ENCODE results near the gene G6PC1.
"Not testable (repeated sequence)": the region's sequence is repeated elsewhere in the genome, so short reads cannot be mapped to it uniquely, and the experiment has no call there.

Gene G6PC1

DNA sequence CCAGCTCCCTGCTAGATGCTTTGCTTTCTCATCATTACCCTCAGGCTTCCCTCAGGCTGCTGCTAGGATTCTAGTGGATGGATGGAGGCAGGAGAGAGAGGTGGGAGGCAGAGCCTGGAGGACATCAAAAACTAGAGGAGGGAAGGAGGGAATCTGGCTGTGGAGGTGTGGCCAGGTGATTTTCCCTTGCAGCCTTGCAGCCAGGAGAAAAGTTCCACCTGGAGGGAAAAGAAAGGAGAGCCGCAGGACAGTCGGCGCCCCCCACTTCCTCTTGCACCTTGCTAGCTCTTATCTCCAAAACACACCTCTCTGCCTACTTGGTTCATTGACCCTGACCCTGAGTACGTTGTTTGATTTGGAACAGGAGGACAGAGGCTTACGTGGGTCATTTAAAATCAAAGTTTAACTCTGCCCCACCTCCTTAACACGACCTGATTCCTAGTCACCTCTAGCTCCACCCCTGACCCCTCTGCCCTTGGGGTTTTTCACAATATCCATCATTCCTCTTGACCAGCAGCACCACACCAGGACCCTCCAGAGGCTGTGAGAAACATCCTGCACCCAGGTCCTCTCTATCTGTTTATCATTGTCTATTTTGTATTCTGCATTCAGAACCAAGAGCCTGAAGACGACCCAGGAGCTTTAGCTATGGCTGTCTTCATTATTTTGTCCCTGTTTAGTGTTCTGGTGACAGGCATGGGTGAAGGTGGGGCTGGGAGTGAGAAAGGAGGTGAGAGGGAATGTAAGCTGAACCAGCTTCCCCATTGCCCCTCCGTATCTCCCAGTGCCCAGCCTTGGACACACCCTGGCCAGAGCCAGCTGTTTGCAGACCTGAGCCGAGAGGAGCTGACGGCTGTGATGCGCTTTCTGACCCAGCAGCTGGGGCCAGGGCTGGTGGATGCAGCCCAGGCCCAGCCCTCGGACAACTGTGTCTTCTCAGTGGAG, 33.7 kb upstream of the G6PC1 start:
- TF ChIP-seq, protein P1, sequence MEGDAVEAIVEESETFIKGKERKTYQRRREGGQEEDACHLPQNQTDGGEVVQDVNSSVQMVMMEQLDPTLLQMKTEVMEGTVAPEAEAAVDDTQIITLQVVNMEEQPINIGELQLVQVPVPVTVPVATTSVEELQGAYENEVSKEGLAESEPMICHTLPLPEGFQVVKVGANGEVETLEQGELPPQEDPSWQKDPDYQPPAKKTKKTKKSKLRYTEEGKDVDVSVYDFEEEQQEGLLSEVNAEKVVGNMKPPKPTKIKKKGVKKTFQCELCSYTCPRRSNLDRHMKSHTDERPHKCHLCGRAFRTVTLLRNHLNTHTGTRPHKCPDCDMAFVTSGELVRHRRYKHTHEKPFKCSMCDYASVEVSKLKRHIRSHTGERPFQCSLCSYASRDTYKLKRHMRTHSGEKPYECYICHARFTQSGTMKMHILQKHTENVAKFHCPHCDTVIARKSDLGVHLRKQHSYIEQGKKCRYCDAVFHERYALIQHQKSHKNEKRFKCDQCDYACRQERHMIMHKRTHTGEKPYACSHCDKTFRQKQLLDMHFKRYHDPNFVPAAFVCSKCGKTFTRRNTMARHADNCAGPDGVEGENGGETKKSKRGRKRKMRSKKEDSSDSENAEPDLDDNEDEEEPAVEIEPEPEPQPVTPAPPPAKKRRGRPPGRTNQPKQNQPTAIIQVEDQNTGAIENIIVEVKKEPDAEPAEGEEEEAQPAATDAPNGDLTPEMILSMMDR (IDR thresholded peaks at IDR 0.05; ENCODE audit: low read length, missing control alignments), result no peak

DNA sequence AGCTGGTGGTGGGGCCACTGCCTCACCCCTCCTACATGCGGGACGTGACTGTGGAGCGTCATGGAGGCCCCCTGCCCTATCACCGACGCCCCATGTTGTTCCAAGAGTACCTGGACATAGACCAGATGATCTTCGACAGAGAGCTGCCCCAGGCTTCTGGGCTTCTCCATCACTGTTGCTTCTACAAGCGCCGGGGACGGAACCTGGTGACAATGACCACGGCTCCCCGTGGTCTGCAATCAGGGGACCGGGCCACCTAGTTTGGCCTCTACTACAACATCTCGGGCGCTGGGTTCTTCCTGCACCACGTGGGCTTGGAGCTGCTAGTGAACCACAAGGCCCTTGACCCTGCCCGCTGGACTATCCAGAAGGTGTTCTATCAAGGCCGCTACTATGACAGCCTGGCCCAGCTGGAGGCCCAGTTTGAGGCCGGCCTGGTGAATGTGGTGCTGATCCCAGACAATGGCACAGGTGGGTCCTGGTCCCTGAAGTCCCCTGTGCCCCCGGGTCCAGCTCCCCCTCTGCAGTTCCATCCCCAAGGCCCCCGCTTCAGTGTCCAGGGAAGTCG, 32.8 kb upstream of the G6PC1 start:
- H3K4me3 ChIP-seq (replicated peaks; ENCODE audit: low read depth, low read length), result not testable (repeated sequence)

More for the DNA sequence above, 33.7 kb upstream of the G6PC1 start:
- DNase-seq (ENCODE audit: low read depth), result no peak
- H3K4me3 ChIP-seq (replicated peaks; ENCODE audit: low read depth, low read length), result no peak overlapping the region

DNA sequence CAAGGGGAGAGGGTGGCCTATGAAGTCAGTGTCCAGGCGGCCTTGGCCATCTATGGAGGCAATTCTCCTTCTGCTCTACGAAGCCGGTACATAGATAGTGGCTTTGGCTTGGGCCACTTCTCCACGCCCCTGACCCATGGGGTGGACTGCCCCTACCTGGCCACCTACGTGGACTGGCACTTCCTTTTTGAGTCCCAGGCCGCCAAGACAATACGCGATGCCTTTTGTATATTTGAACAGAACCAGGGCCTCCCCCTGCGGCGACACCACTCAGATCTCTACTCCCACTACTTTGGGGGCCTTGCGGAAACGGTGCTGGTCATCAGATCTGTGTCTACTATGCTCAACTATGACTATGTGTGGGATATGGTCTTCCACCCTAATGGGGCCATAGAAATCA, 32.3 kb upstream of the G6PC1 start:
- TF ChIP-seq, protein P1 (IDR thresholded peaks at IDR 0.05; ENCODE audit: low read length, missing control alignments), result no peak

More for the DNA sequence above, 32.8 kb upstream of the G6PC1 start:
- DNase-seq (ENCODE audit: low read depth), result not testable (repeated sequence)

DNA sequence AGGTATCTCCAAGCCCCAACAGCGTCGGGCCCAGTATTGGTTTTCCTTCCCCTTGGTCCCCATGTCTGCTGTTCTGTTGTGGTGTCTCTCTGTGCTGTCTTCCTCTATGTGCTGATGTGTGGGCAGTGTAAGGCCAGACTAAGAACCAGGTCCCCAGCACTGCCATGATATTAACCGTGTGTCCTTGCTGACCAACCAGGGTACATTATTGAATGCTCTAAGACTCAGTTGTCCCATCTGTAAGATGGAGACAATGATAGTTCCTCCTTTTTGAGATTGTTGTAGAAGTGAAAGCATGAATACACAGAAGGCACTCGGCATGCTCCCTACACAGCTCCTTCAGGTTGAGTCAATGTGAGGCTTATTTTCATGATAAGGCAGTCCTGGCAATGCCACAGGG, 29.0 kb upstream of the G6PC1 start:
- no peak overlapping the region for H3K4me3 ChIP-seq (replicated peaks; ENCODE audit: low read depth, low read length)
- no peak for DNase-seq (ENCODE audit: low read depth)
- TF ChIP-seq, protein P1 (IDR thresholded peaks at IDR 0.05; ENCODE audit: low read length, missing control alignments), result no peak

More for the DNA sequence above, 32.3 kb upstream of the G6PC1 start:
- no peak overlapping the region for H3K4me3 ChIP-seq (replicated peaks; ENCODE audit: low read depth, low read length)
- no peak for DNase-seq (ENCODE audit: low read depth)

DNA sequence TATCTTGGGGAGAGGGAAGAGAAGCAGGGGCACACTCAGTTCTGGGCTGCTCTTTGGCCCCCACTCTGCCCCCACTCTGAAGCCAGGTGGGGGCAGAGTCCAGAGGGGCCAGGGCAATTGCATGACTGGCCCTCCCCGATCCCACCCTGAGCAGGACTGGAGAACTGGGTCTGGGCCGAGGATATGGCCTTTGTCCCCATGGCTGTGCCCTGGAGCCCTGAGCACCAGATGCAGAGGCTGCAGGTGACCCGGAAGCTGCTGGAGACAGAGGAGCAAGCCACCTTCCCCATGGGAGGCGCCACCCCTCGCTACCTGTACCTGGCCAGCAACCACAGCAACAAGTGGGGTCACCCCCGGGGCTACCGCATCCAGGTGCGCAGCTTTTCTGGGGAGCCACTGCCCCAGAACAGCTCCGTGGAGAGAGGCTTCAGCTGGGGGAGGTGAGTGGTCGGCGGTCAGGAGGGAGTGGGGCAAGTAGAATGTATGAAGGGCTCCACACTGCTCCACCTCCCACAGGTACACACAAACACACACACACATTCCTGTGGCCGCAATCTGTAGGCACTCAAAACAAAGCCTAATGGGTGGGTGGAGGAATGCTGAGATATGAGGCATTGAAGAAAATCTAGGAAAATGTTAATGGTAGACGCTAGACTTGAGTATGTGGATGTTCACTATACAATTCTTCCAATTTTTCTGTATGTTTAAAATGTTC, 28.2 kb upstream of the G6PC1 start:
- DNase-seq (ENCODE audit: low read depth), result no peak
- no peak overlapping the region for H3K4me3 ChIP-seq (replicated peaks; ENCODE audit: low read depth, low read length)
- TF ChIP-seq, protein P1 (IDR thresholded peaks at IDR 0.05; ENCODE audit: low read length, missing control alignments), result no peak

DNA sequence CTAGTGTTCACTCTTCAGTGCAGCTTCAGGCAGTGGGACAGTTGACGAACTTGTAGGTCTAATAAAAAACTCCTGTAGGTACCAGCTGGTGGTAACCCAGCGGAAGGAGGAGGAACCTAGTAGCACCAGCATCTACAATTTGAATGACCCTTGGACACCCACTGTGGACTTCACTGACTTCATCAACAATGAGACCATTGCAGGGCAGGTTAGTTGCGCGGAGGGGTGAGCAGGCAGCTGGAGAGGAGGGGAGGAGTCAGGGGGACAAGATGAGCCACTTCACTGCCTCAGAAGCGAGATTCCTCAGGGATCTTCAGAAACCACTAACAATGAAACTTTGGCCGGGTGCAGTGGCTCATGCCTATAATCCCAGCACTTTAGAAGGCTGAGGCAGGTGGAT, 27.3 kb upstream of the G6PC1 start:
- DNase-seq (ENCODE audit: low read depth), result no peak
- TF ChIP-seq, protein P1 (IDR thresholded peaks at IDR 0.05; ENCODE audit: low read length, missing control alignments), result no peak

DNA sequence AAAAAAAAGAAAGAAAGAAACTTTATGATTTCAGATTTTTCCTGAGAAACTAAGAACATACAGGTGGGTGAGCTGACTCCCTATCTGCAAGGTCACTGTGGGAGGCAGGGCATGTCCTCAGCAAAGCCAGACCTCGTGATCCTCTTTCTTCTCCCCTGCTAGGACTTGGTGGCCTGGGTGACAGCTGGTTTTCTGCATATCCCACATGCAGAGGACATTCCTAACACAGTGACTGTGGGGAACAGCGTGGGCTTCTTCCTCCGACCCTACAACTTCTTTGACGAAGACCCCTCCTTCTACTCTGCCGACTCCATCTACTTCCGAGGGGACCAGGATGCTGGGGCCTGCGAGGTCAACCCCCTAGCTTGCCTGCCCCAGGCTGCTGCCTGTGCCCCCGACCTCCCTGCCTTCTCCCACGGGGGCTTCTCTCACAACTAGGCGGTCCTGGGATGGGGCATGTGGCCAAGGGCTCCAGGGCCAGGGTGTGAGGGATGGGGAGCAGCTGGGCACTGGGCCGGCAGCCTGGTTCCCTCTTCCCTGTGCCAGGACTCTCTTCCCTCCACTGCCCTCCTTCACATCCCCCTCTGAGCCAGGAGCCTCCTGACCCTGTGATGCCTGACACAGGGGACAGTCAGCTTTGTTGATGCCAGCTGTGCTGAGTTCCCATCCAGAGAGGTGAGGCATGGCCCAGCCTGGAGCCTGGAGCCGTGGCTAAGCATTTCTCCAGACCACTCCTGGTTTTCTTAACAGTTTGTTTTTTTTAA, 26.5 kb upstream of the G6PC1 start:
- DNase-seq (ENCODE audit: low read depth); H3K4me3 ChIP-seq (replicated peaks; ENCODE audit: low read depth, low read length): not testable (repeated sequence)

More for the DNA sequence above, 27.3 kb upstream of the G6PC1 start:
- H3K4me3 ChIP-seq (replicated peaks; ENCODE audit: low read depth, low read length), result no peak overlapping the region

Data from fibroblast of pulmonary artery (primary cell).